IPS-NIHi7 (cell line): ENCODE data around the gene KIAA0930.
"Not testable (repeated sequence)": the region's sequence is repeated elsewhere in the genome, so short reads cannot be mapped to it uniquely, and the experiment has no call there.

Experiments
- DNase-seq: peaks from one replicate; pipeline ENCODE4 v3.0.0; 2012; ENCODE audit warnings: mixed read lengths; ENCODE audit errors: extremely low spot score

Gene KIAA0930

DNA sequence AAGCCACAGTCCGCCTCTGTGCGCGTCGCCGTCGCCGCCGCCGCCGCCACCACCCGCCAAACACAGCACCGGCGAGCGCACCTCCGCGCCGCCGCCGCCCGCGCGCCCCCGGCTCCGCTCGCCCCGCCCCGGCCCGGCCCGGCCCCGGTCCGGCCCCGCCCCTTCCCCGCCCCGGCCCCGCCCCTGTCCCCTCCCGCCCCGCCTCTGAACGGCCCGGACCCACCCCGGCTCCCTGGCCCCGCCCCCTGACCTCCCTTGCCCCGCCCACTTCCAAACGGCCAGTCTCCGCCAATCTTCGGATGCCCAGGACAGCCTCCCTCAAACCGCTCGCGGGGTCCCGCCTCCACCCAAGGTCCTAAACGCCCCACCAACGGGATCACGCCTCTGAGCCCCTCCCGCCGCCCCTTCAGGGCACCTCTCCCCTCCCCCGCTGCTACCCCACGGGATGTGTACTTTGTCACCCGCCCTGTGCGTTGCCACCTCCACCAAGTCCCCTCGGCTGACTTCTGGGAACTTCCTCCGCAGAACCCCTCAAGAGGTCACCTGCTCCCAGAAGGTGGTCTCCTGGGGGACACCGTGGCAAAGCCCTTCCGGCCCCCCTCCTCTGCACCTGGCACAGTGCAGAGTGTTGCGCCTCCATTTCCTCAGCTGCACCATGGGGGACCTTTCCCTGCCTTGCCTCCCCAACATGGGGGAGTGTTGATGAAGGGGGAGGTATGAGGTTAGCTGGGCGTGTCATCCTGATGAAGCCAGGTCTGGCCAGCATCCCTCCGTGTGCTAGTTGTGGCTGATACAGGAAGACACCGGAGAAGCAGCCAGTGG lies at the start of gene KIAA0930:
KIAA0930 (minus strand) TSS at position 85 of the 822 bp plus-strand sequence. CDS start 191 bp downstream, outside the sequence.
- DNase-seq = peak; percentile 98

DNA sequence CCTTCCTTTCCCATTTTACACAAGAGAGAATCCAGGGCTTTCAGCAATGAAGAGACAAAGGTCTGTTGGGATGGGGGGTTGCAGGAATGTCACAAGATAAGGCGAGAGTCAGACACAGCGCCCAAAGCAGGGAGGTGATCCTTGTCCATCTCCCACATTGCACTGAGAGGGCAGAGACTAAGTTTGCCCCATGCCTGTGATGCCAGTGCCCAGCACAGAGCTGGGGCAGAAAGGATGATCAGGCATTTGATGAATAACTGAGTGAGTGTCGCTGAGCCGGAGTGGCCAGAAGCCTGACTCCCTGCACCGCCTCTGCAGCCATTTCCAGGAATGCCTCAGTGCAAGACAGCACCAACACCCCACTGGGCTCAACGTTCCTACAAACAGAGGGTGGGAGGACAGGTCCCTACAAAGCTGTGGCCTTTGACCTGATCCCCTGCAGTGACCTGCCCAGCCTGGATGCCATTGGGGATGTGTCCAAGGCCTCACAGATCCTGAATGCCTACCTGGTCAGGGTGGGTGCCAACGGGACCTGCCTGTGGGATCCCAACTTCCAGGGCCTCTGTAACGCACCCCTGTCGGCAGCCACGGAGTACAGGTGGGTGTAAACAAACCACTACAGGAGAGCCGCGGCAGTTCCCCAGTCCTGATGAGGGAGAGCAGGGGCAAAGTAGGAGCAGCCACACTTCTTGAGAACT lies 46.3 kb upstream of the KIAA0930 start:
- no peak for DNase-seq

DNA sequence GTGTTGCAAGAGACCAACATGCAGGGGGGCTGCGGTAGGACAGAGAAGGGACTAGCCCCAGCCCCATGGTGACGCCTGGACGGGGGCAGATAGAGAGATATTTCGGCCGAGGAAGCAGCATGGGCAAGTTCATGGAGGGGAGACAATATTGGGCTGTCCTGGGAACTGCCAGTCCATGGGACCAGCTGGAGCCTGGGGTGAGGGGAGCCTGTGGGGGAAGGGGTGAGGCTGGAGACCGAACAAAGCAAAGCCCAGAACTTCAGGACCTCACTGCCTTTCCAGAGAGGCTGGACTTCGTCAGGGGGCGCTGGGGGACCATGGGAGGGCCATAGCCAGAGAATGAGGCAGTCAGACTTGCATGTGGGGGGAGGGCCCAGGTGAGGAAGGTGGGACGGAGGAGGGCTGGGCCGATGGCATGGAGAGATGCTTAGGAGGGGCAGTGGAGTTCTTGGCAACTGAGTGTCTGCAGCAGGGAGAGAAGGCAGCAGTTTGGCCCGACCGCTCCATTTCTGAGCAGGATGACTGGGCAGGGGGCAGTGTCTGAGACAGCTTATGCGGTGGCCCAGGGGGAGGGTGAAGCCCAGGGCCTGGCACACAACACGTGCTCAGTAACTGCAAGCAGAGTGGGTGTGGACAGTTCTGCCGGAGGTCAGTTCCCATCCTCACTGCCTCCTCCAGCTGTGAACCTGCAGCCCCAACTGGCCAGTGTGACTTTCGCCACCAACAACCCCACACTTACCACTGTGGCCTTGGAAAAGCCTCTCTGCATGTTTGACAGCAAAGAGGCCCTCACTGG lies 44.8 kb upstream of the KIAA0930 start:
- peak; percentile 61 for DNase-seq

DNA sequence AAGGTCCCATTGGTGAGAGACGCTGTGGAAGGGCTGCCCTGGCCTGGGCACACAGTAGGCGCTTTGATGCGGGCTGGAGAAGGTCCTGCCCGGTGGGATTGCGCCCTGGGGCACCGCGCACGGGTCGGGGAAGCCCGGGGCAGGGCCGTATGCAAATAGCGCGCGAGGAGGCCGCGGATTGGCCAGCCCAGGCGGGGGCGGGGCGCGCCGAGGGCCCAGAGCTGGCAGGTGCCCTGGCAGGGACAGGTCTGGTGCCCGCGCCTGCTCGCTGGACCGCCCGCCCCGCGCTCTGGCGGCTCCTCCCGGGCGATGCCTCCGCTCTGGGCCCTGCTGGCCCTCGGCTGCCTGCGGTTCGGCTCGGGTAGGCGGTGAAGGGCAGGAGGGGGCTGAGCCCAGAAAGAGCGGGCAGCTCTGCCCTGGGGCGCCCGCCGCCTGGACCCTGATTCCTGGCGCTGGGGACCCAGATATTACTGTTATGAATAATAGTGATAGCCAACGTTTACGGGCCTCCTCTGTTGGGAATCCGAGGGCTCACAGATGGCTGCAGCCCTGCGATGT lies 44.1 kb upstream of the KIAA0930 start, which contains the start of gene UPK3A:
UPK3A (plus strand) TSS at position 245 of the 558 bp plus-strand sequence; CDS start at position 310, 65 bp downstream.
- peak; percentile 85 for DNase-seq

DNA sequence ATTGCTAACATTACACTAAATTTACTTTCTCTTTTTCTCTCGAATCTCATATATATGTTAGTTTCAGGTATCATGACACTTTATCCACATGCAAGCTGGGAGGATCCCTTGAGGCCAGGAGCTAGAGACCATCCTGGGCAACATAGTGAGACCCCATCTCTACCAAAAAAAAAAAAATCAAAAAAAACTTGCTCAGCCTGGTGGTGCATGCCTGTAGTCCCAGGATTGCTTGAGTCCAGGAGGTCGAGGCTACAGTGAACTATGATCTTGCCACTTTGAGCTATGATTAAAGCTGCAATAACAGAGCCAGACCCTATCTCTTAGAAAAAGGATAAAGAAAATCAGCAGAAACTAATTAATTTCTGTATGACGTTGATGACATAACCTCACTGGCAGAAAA lies 40.3 kb upstream of the KIAA0930 start:
- DNase-seq = no peak

DNA sequence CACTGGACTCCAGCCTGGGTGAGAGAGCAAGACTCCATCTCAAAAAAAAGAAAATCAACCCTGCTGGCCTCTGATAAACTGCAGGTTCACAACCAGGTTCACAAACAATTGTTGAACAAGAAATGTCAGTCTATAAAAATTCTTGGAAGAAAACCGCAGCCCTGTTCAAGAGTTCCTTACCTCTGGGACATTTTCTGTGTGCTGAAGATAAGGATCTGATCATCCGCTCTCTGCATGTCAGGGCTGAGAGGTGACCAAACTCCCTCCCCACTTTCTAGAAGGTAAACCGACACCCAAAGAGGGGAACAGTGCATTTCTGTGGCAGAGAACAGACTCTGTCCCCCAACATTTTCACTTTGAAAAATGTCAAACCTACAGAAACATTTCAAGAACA lies 39.9 kb upstream of the KIAA0930 start:
- no peak for DNase-seq

DNA sequence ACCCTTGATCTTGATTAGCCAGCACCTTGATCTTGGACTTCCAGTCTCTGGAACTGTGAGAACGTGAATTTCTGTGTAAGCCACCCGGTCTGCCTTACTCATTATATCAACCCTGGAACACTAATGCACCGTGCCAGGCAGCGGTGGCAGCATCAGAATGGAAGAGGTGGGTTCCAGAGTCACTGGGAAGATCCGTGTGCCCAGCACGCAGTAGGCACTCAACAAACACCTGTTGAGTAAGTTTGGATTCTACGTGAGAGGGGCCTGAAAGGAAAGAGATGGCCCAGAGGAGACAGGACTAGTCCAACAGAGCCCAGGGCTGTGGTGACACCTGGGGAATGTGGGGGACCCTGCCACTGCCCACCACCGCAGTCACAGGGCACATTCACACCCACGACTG lies 37.4 kb upstream of the KIAA0930 start:
- DNase-seq = no peak

DNA sequence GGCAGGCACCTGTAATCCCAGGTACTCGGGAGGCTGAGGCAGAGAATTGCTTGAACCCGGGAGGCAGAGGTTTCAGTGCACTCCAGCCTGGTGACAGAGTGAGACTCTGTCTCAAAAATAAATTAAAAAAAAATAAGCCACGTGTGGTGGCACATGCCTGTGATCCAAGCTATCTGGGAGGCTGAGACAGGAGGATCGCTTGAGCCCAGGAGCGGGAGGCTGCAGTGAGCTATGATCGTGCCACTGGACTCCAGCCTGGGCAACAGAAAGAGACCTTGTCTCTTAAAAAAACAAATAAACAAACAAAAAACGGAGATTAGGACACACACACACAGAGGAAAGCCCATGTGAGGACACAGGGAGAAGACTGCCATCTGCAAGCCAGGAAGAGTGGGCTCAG lies 37.0 kb upstream of the KIAA0930 start:
- DNase-seq = not testable (repeated sequence)

DNA sequence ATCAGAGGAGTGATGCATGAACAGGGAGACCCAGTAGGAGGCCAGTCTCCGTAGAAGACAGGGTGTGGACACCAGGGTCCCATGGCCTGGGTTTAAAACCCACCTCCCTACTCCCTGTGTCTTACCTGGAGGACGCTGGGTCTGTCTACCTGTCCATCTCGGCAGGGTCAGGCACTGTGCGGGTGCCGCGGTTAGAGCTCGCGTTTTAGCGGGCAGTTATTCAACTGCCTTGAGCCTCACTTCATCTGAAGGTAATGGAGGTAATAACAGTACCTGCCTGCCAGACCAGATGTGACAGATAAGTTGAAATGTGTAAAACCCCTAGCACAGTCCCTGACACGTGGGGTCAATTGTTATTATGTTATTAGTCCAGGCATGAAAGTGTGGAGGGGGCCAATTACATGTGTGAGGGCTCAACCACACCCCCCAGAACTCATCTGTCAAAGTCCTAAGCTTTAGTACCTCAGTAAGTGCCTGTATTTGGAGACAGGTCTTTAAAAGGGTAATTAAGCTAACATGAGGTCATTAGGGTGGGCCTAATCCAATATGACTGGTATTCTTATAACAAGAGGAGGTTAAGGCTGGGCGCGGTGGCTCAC lies 35.9 kb upstream of the KIAA0930 start:
- no peak for DNase-seq

DNA sequence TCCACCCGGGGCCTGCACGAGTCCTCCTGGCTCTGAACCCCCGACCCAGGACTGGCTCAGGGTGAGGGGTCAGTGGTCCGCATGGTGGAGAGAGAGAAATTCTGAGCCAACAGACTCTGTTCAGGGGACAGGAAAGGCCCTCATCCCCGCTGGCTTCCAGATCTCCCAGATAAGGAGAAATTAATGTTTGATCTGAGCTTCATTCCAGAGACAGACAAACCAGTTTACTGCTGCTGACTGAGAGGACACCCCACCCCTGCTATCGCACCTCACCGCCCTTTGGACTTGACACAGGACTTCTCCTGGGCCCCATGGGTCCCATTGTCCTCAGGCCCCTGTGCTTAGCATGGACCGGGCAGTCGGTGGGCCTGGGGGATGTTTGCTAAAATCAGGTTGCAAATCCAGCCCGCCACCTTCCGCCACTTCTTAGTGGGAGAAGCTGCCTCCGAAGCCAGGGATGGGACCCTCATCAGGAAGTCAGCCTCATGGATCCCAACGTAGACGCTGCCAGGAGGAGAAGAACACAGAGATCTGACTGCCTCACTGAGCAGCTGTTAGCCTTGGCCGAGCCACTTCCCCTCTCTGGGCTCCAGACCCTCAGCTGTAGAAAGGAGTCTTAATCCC lies 32.9 kb upstream of the KIAA0930 start:
- DNase-seq = no peak

DNA sequence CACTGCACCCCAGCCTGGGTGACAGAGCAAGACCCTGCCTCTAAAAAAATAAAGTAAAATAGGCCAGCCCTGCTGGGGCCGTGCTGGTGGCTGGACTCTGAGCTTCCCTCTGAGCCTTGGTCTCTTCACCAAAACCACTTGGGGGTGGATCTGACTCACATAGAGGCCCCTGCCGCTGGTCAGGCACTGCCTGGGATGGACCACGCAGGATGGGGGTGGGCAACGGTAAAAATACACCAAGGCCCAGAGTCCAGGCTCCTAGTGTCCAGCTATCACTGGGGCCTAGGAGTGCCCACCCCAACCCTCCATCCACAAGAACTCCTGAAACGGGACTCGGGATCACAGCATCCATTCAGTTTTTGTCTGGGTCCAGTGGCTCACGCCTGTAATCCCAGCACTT lies 31.8 kb upstream of the KIAA0930 start:
- no peak for DNase-seq

DNA sequence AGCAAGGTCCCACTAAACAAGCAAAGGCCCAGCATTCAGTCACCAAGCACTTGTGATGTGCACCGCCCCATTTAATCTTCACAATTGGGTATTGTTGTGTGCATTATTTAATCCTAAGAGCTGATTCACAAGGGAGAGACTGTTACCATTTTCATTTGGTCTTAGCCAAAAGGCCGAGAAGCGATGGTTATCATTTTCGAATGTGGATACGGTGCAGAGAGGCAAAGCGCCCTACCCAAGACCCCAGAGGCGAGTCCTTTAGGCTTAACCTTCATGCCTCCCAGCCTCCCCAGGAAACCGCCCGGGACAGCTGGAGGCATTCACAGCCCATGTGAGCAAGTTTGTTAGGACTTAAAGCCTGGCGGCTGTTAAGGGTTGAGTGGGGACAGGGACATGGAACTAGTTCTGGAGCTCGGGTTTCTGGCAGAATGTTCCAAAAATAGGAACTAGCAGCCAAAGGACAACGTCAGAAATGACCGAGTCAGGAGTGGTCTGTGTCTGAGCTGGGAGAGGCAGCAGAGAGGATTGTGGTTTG lies 31.0 kb upstream of the KIAA0930 start:
- no peak for DNase-seq

DNA sequence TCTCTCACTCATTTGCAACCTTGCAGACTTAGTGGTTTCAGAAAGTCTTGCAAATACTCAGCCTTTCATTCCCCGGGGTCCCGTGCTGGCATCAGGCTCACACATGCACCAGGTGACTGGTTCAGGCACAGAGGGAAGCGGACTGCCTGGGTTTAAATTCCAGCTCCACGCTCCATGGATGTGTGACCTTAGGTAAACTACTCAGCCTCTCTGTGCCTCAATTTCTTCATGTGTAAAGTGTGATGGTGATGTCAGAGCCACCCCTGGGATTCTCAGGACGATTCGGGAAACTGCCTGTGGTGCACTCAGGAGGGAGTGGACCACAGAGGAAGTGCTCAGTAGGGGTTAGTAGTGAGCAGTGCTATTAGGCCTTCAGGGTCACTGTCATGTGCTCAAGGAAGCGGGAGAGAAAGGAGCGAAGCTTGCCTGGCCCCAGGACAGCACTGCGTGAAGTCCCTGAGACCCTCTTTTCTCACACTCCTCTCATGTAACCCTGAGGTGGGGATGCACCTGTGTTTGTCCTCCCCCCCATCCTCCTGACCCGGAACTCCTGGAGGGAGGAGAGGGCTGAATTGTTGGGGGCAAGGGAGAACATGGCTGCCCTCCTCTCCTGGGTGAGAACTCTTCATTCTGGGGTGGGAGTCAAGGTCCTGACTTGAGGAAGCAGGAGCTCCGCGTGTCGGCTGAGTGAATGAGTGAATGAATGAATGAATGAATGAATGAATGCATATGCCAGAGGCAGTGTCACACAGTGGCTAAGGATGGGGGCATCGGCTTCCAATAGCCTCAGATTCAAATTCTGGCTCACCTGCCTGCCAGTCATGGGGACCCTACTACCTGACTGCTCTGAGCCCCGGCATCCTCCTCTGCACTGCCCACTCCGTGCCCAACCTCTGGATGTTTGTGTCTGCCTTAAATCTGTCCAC lies 29.7 kb upstream of the KIAA0930 start:
- no peak for DNase-seq

DNA sequence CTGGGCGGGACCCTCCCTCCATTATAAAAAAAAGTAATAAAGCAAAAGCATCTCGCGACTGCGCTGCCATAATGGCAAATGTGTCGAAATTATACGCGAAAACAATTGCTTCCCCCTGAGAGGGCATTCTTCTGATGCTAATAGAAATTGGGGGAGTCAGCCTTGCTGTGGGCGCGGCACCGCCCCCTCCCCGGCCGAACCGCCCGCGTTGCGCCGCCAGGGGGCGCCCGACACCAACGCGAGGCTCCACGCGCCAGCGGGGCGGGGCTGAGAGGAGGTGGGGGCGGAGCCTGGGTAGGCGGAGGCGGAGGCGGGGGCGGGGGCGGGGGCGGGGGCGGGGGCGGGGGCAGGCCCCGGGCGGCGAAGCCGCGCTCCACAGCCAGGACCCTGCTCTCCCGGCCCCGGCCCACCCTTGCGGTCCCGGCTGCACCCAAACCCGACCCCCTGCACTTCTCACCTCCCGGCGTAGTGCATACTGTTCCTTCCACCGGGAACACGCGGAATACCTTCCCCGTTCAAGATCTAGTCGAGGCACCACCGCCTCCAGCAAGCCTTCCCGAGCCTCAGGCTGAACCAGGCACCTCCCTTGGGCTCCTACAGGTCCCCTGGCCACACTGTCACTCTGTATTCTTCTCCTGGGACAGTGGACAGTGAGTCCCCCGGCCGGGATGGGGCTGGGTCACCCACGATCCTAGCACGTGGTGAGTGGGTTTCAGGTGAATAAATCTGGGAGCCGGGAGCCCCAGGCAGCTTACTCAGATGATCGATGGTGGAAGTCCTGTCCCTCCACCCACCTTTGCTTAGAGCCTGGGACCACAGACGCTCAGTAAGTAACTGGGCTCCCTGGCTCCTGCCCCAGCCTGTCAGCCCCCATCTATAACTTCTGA lies 28.5 kb upstream of the KIAA0930 start:
- DNase-seq = peak; percentile 76

DNA sequence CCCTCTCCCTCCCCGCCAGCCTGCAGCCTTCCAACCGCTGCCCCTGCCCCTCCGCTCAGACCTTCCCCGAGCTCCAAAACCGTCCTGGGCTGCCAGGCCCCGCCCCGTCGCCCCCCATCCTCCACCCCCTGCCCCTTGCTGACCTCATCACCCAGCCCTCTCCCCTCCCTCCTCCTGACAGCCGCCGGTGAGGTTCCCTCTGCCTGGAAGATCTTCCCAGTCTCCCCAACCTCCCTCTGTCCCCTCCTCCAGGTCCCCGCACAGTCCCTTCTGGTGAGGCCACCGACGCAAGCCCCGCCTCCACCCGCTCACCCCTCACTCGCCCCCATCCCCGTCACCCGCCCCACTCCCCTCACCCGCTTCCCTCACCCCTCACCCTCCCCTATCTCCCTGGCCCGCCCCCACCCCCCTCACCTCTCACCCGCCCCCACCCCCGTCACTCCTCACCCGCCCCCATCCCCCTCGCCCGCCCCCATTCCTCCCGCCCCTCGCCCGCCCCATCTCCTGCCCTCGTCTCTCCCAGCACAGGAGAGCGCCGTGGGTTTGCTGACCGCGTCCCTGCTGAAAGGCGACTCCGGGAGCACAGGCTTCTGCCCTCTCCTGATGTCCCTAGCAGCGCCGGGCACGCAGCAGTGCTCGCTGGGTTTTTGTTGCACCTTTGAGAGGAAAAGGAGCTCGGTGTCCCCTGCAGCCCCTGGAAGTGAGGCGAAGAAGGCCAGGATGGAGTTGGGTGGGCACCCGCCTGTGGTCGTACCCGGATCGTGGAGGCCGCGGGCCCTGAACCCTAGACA lies 27.7 kb upstream of the KIAA0930 start:
- DNase-seq = peak; percentile 84

DNA sequence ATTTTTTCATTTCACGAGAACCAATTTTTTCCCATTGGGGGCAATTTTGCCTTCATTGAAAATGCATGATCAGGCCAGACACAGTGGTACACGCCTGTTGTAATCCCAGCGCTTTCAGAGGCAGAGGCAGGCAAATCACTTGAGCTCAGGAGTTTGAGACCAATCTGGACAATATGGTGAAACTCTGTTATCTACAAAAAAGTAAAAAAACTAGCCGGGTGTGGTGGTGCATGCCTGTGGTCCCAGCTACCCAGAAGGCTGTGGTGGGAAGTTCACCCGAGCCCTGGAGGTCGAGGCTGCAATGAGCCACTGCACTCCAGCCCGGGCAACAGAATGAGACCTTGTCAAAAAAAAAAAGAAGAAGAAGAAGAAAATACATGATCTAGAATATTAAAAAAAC lies 24.8 kb upstream of the KIAA0930 start:
- DNase-seq = no peak

DNA sequence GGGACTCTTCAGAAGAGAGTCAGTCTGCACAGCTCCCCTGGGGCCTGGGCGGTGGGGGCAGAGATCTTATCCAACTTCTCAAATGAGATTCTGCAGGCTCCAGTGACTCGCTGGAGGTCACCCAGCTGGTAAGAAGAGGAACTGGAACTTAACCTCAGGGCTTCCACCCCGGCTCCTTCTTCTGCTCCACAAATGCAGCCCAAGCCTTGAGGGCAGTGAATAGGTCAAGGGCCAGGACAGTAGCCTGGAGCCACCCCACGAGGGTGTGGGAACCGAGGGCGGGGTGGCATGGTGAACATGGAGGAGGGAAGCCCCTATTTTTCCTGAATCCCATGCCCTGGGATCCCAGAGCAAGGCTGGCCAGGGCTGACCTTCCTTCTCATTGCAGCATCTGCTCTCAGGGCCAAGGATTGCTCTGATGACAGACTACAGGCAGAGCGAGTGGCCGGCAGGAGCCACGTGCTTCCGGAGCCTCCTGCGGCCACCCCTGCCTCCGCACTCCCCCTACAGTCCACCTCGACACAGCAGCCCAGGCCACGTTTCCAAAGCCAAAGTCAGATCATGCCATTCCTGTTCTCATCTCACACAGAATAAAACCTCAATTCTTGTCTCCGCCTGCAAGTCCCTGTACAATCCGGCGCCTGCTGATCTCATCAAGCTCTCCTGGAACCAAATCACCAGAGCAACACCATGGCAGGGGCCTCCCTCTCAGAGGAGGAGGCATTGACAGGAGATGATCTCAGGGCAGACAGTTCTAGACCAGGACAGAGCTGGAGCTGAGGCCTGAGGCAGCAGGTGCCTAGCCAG lies 23.0 kb upstream of the KIAA0930 start:
- peak; percentile 90 for DNase-seq
